Fibroblast of lung (primary cell): ENCODE measurements around the gene CAPN12. TPM values are rescaled to one million over a fixed set of nuclear protein-coding genes. Genes with fewer than 3 reads are reported as not detected.

ENCODE experiments used
- DNase-seq, 2 donors: peaks; one replicate each; pipeline versions ENCODE4 v3.0.0 to v3.0.0-alpha.2; 2010; ENCODE audit warnings: low read depth in 2 of 2
- H2AFZ ChIP-seq: 2 replicates; pipeline ENCODE4 v1.5.1; 2012; ENCODE audit warnings: low read length, control low read depth, inconsistent platforms
- H3K27ac ChIP-seq: 2 replicates; pipeline ENCODE4 v1.5.1; 2011; ENCODE audit warnings: low read length, control low read depth; ENCODE audit not compliant: insufficient read depth
- H3K27me3 ChIP-seq: 2 replicates; pipeline ENCODE4 v1.5.1; 2011; ENCODE audit warnings: mild to moderate bottlenecking, low read length; ENCODE audit not compliant: control insufficient read depth, insufficient read depth
- H3K36me3 ChIP-seq: 2 replicates; pipeline ENCODE4 v1.5.1; 2011; ENCODE audit warnings: low read length; ENCODE audit not compliant: control insufficient read depth, insufficient read depth
- H3K4me1 ChIP-seq: 2 replicates; pipeline ENCODE4 v1.5.1; 2011; ENCODE audit warnings: low read length; ENCODE audit not compliant: control insufficient read depth, insufficient read depth; ENCODE audit errors: extremely low read depth
- H3K4me2 ChIP-seq: 2 replicates; pipeline ENCODE4 v1.5.1; 2011; ENCODE audit warnings: low read length, control low read depth; ENCODE audit not compliant: insufficient read depth; ENCODE audit errors: extremely low read depth
- H3K4me3 ChIP-seq, 4 experiments: fragments of 200-600 bp in 1 of 4; sonication (generic) in 1 of 4; replicated peaks in 1 of 4; 2 replicates each; pipeline ENCODE4 v1.5.1; 2011 to 2016; ENCODE audit warnings: low read length in 4 of 4, low read depth in 3 of 4, mild to moderate bottlenecking in 3 of 4, control low read depth in 2 of 4, inconsistent platforms in 1 of 4, mixed read lengths in 1 of 4; ENCODE audit not compliant: insufficient read depth in 1 of 4; ENCODE audit errors: control extremely low read depth in 1 of 4
- H3K79me2 ChIP-seq: 2 replicates; pipeline ENCODE4 v1.5.1; 2012; ENCODE audit warnings: mild to moderate bottlenecking, low read length, inconsistent platforms; ENCODE audit not compliant: control insufficient read depth, insufficient read depth
- H3K9ac ChIP-seq: 2 replicates; pipeline ENCODE4 v1.5.1; 2011; ENCODE audit warnings: mild to moderate bottlenecking, low read length, control low read depth; ENCODE audit not compliant: insufficient read depth
- H3K9me3 ChIP-seq: 2 replicates; pipeline ENCODE4 v1.5.1; 2012; ENCODE audit warnings: low read depth, low read length; ENCODE audit not compliant: control insufficient read depth, insufficient read depth
- H4K20me1 ChIP-seq: 2 replicates; pipeline ENCODE4 v1.5.1; 2011; ENCODE audit warnings: low read length; ENCODE audit not compliant: control insufficient read depth, insufficient read depth; ENCODE audit errors: extremely low read depth
- EZH2 ChIP-seq: IDR thresholded peaks from 2 replicates; pipeline ENCODE4 v1.5.1; 2012; ENCODE audit warnings: low read length, control low read depth, mild to moderate bottlenecking; ENCODE audit errors: missing control alignments
- polyA plus RNA-seq, 2 donors: library from polyadenylated mRNA; depleted of rRNA in 1 of 2; stranded (reverse) in 1 of 2; unstranded in 1 of 2; fragments of >200 nt; gene quantifications; 2 replicates each; pipeline ENCODE4 v1.2.1, GENCODE V29; 2011 to 2012; ENCODE audit warnings: missing spikeins in 1 of 2
- total RNA-seq: library from RNA; depleted of rRNA; stranded (reverse); fragments of >200 nt; gene quantifications from 2 replicates; pipeline ENCODE4 v1.2.1, GENCODE V29; 2014
- TF ChIP-seq, protein P1 (sequence below), 2 donors: IDR thresholded peaks in 1 of 2; conservative IDR thresholded peaks in 1 of 2; 1 replicate in 1 of 2; 2 replicates in 1 of 2; pipeline ENCODE4 v1.5.1; 2011 to 2012; ENCODE audit warnings: low read length in 2 of 2, control low read depth in 1 of 2, inconsistent platforms in 1 of 2, low read depth in 1 of 2, mild to moderate bottlenecking in 1 of 2

The CAPN12 gene
- total and polyA plus RNA-seq, 2 donors (not counting 1 experiment from before 2014, with no cell fraction given) = 0.20 to 0.50 TPM

DNA sequence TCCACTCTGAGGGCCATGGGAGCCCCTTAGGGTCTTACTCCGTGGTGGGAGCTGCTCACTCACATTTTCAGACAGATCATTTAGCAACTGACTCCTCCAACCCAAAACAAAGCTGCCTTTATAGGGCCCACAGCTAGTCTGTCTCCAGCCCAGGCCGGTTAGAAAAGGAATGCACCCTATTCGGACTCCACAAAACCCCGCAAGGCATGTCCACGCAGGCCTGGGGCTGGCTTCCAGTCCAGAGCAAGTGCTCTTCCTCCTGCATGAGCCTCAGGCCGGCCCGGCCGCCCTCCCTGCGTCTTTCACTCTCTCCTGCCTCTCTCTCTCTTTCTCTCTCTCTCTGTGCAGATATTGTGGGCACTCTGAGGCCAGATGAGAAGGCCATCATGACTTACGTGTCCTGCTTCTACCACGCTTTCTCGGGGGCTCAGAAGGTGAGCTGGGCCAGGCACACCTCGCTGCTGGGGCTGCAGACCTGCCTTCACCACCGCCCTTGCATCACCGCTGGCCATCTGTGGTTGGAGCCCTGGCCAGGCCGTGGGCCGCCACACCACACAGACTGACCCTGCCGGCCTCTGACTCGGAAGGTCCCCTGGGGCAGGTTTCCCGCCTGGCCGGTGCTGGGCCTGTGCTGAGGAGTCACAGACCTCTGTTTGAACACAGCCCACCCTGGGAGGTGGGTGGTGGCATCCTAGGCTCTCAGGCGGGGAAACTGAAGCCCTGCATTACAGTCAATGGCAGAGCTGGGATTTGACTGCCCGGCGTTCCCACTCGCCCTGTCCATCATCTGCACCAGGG lies 33.1 kb downstream of the CAPN12 start:
- Histone ChIP-seq H3K4me3 (no peak overlapping the region), H3K27ac (peak overlapping the region; percentile 68), H3K4me1 (peaks cover 53% of the 10 kb centered on the region), H3K4me2 (no peak overlapping the region), H4K20me1 (no peaks in the 10 kb centered on the region), H3K9ac (peak overlapping the region; percentile 4), H3K79me2 (peaks cover 49% of the 10 kb centered on the region), H3K36me3 (peaks cover 61% of the 10 kb centered on the region), H3K9me3 (no peaks in the 10 kb centered on the region), H3K27me3 (no peaks in the 10 kb centered on the region), H2AFZ (no peak overlapping the region)
- DNase-seq = no peak
- TF ChIP-seq EZH2 = no peak

DNA sequence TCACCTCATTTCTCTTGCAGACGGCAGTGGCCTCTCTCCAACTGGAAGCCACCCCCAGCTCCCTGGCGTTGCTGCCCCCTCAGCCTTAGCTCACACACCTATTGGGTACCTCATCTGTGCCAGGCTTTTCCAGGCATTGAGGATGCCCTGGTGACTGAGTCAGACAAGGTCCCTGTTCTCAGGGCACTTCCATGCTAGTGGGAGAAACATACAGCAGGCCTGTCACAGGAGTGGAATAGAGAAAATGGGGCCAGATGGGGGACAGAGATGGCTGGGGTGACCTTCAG lies 33.9 kb downstream of the CAPN12 start:
- H3K79me2 ChIP-seq = peaks cover 55% of the 10 kb centered on the region
- TF ChIP-seq, protein P1, sequence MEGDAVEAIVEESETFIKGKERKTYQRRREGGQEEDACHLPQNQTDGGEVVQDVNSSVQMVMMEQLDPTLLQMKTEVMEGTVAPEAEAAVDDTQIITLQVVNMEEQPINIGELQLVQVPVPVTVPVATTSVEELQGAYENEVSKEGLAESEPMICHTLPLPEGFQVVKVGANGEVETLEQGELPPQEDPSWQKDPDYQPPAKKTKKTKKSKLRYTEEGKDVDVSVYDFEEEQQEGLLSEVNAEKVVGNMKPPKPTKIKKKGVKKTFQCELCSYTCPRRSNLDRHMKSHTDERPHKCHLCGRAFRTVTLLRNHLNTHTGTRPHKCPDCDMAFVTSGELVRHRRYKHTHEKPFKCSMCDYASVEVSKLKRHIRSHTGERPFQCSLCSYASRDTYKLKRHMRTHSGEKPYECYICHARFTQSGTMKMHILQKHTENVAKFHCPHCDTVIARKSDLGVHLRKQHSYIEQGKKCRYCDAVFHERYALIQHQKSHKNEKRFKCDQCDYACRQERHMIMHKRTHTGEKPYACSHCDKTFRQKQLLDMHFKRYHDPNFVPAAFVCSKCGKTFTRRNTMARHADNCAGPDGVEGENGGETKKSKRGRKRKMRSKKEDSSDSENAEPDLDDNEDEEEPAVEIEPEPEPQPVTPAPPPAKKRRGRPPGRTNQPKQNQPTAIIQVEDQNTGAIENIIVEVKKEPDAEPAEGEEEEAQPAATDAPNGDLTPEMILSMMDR (conservative IDR thresholded peaks at IDR 0.05 in 1 of 2, IDR thresholded peaks at IDR 0.05 in 1 of 2; ENCODE audit: low read depth in 1 of 2, low read length in 2 of 2) = no peak
- TF ChIP-seq EZH2 = no peak
- no peaks in the 10 kb centered on the region for H3K9me3 ChIP-seq
- no peaks in the 10 kb centered on the region for H3K27me3 ChIP-seq
- H3K4me1 ChIP-seq = peaks cover 53% of the 10 kb centered on the region
- H3K4me3 ChIP-seq = no peak overlapping the region
- H3K27ac ChIP-seq = peak overlapping the region; percentile 68
- no peaks in the 10 kb centered on the region for H4K20me1 ChIP-seq
- DNase-seq = no peak
- no peak overlapping the region for H3K4me2 ChIP-seq
- H3K9ac ChIP-seq = no peak overlapping the region
- H2AFZ ChIP-seq = no peak overlapping the region
- peaks cover 67% of the 10 kb centered on the region for H3K36me3 ChIP-seq

DNA sequence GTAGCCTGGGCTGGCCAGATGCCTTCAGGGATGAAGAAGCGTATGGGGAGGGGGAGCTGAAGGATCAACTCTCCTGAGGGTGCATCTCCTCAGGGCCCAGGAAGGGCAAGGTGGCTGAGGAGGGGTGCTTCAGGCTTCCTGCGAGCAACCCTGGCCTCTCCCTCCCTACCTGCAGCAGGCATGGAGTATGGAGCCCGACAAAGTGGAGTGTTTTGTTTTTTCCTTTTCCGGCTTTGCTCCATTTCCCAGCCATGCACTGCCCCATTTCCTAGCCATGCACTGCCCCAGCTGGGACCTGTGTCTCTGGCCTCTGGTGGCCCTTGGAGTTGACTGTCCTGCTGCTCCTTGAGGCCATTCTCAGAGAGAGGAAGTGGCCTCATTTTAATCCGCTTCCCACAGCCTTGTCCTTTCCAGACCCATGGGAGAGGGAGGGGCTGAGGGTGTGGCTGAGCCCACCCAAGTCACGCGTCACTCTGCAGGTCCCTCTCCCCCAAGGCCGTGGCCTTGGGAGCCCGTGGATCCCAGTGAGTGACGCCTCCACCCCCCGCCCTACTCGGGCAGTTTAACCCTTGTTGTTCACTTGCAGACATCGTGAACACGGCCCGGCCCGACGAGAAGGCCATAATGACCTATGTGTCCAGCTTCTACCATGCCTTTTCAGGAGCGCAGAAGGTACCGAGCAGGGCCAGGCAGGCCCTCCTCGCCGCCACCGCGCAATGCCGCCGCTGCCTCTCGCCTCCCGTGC lies 34.4 kb downstream of the CAPN12 start:
- peaks cover 72% of the 10 kb centered on the region for H3K36me3 ChIP-seq
- TF ChIP-seq, protein P1 (conservative IDR thresholded peaks at IDR 0.05 in 1 of 2, IDR thresholded peaks at IDR 0.05 in 1 of 2; ENCODE audit: low read depth in 1 of 2, low read length in 2 of 2) = no peak
- TF ChIP-seq EZH2 = no peak
- H3K4me2 ChIP-seq = no peak overlapping the region
- no peak overlapping the region for H3K9ac ChIP-seq
- H3K4me1 ChIP-seq = peaks cover 53% of the 10 kb centered on the region
- no peaks in the 10 kb centered on the region for H4K20me1 ChIP-seq
- DNase-seq = no peak
- H2AFZ ChIP-seq = no peak overlapping the region
- no peaks in the 10 kb centered on the region for H3K27me3 ChIP-seq
- no peaks in the 10 kb centered on the region for H3K9me3 ChIP-seq
- no peak overlapping the region for H3K4me3 ChIP-seq
- H3K27ac ChIP-seq = peak overlapping the region; percentile 68
- peaks cover 60% of the 10 kb centered on the region for H3K79me2 ChIP-seq
